ENCODE measurements around the gene NUDT8. TPM values are rescaled to one million over a fixed set of nuclear protein-coding genes. Genes with fewer than 3 reads are reported as not detected.

The NUDT8 gene
- total RNA-seq, 4 donors from 2014 or later = 6.2 to 23.7 (median 9.6) TPM

DNA sequence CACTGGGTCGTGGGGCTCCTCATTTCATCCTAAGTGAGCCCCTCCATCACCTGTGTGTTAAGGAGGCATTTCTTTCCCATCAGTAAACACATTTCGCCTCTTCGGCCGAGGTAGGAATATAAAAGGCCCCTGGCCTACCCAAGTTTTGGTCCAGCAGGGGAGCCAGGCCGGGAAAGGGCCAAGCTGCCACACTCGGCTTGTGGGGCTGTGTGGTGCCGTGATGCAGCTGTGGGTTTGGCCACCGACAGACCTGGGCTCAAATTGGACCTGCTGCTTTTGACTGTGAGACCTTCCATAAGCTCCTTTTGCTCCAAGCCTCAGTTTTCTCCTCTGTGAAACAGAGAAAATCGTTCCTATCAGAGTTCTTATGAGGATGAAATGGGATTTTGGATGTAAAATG is 22.2 kb downstream of the NUDT8 start:
- TF ChIP-seq, protein P1, sequence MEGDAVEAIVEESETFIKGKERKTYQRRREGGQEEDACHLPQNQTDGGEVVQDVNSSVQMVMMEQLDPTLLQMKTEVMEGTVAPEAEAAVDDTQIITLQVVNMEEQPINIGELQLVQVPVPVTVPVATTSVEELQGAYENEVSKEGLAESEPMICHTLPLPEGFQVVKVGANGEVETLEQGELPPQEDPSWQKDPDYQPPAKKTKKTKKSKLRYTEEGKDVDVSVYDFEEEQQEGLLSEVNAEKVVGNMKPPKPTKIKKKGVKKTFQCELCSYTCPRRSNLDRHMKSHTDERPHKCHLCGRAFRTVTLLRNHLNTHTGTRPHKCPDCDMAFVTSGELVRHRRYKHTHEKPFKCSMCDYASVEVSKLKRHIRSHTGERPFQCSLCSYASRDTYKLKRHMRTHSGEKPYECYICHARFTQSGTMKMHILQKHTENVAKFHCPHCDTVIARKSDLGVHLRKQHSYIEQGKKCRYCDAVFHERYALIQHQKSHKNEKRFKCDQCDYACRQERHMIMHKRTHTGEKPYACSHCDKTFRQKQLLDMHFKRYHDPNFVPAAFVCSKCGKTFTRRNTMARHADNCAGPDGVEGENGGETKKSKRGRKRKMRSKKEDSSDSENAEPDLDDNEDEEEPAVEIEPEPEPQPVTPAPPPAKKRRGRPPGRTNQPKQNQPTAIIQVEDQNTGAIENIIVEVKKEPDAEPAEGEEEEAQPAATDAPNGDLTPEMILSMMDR (IDR thresholded peaks at IDR 0.05; ENCODE audit: low read depth) = no peak

DNA sequence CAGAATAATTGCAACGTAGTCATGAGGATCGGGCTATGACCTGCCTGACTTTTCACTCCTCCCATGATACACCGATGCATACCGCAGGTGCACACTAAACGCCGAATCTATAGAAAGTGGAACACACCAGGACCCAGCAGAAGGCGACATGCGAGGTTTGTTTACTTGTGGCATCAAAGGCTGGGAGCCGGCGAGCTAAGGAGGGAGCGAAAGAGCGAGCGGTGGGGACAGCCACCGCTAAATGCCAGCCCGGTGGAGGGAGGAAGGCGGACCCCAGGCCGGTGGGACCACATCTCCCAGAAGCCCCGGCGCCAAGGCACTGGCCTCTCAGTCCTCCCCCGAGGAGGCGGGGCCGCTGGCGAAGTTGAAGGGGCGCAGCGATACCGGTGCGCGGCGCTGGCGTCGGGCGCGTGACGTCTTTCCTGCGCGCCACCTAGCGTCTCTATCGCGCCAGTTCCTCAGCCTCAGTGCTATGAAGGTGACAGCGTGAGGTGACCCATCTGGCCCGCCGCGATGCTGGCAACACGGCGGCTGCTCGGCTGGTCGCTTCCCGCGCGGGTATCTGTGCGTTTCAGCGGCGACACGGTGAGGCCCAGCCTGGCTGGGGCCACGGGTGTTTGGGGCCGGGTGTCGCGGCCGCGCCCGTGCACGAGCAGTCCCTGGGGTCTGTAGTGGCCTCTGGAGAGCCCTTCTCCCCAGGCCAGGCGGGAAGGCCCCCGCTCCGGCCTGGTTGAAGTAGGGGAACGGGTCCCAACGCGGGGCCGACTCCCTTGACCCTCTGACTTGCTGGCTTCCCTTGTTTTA is 23.0 kb downstream of the NUDT8 start, which contains the start of gene NDUFV1:
Gene NDUFV1, plus strand, starts transcription at position 445 of the 804 bp plus-strand sequence. Its CDS starts 69 bp downstream, at position 514.
- TF ChIP-seq, protein P1 (IDR thresholded peaks at IDR 0.05; ENCODE audit: low read depth) = no peak

DNA sequence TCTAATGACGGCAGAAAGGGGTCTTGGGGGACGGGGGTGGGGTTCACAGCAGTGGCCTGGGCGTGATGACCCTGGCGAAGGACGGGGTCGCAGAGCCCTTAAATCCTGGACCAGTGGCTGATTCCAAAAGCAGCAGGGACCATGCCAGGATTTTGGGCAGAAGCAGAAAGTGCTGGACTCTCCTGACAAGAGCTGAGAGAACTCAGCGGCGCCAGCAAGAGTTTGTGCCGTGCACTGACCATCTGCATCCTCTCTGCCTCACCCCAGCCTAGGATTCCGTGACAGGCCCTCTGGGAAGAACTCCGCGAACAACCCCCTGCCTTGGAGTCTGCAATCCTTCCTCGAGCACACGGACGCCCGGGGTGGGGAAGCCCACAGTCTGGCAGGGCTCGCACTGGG is 23.6 kb downstream of the NUDT8 start:
- TF ChIP-seq, protein P1 (IDR thresholded peaks at IDR 0.05; ENCODE audit: low read depth) = no peak

DNA sequence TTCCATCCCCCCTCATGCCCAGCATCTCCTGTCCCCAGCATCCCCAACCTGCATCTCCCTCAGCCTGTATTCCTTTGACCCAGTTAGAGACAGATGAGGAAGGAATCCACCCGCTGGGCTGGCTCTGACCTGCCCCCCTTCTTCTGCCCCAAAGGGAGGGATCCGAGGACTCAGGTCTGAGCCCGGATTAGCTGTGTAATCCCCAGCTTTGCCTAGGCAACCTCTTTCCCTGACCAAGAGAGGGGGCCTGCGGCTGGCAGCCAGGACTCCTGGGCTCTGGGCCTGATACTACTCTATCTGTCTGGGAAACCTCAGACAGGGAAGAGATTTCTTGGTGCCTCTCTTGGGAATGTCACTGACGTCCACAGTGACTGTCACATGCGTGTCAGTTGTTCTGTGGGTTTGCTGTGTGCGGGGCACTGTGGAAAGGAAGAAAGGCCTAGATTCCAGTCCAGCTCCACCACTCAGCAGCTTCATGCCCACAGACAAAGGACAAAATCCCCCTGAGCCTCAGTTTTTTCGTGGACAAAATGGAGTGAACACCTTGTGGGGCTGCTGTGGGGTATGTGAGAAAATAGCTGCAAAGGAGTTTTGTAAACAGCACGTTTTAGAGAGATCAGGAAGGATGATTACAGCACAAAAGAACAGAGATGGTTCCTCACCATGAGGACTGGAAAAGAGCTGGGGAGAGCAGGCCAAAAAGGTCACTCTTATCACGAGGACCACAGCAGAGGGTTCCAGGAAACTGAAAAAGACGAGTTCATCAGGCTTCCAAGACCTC is 24.3 kb downstream of the NUDT8 start:
- TF ChIP-seq, protein P1 (IDR thresholded peaks at IDR 0.05; ENCODE audit: low read depth) = no peak

DNA sequence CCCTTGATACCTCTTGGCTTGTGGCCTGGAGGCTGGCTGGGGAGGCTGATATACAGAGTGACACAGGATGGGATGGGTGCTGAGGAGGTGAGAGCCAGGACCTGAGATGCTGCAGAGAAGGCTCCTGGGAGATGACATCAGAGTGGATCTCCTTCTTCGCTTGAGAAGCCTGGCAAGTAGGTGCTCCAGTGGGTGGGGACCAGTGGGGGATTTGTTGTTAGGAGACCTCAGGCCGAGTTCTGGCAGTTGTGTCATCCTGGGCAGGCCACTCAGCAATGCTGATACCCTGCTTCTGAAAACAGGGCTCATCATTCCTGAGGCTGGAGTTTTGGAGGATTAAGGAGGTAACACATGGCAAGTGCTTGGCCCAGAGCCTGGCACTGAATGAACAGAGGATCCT is 24.9 kb downstream of the NUDT8 start:
- TF ChIP-seq, protein P1 (IDR thresholded peaks at IDR 0.05; ENCODE audit: low read depth) = no peak

DNA sequence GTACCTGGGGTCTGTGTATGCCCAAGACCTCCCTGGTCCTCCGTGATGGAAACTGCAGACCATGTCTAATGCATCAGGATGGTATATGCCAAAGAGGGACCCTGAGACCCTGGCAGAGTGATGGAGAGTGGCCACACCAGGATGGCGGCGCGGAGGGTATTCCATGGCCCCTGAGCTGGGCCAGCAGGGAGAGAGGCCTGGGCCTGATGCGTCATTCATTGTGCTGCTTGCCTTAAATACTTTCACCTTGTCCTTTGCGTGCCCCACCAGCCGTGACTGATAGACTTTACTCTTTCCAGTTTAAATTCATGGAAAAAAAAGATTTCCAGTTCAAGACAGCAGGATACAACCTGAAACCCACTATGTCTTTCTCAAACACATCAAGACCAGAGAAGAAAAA is 28.6 kb downstream of the NUDT8 start:
- TF ChIP-seq, protein P1 (IDR thresholded peaks at IDR 0.05; ENCODE audit: low read depth) = no peak
